ENCODE data around the gene CLCN7.
"Not testable (repeated sequence)": the region's sequence is repeated elsewhere in the genome, so short reads cannot be mapped to it uniquely, and the experiment has no call there.

Gene CLCN7

DNA sequence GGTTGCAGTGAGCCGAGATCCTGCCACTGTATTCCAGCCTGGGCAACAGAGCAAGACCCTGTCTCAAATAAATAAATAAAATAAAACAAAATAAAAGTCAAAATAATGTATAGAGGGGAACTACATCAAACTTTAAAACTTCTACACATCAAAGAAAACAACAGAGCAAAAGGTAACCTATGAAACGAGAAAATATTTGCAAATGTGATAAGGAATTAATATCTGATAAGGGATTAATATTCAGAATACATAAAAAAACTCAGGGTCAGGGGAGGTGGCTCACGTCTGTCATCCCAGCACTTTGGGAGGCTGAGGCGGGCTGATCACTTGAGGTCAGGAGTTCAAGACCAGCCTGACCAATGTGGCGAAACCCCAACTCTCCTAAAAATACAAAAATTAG, 5.7 kb downstream of the CLCN7 start:
- H4K91ac ChIP-seq (ENCODE audit: low read depth, low read length, poor library complexity); H3K18ac ChIP-seq (ENCODE audit: low read length); H3K4ac ChIP-seq (ENCODE audit: low read length); H3K4me2 ChIP-seq (ENCODE audit: insufficient read depth, low read length, poor library complexity, severe bottlenecking); H3K4me3 ChIP-seq (ENCODE audit: low read length in 2 of 2); H2AK5ac ChIP-seq (ENCODE audit: low read depth, low read length); H2BK15ac ChIP-seq (ENCODE audit: low read length); H2BK5ac ChIP-seq (ENCODE audit: low read length); H2BK12ac ChIP-seq (ENCODE audit: low read length); H3K14ac ChIP-seq (ENCODE audit: low read length); H4K8ac ChIP-seq (ENCODE audit: low read depth, low read length); DNase-seq (ENCODE audit: low spot score); H3K27me3 ChIP-seq (ENCODE audit: control insufficient read depth in 3 of 3, insufficient read depth in 3 of 3, low read depth in 1 of 3, low read length in 3 of 3); H3K4me1 ChIP-seq (ENCODE audit: control insufficient read depth in 2 of 2, insufficient read depth in 1 of 2, low read depth in 1 of 2, low read length in 2 of 2); H3K9me3 ChIP-seq (replicated peaks in 1 of 2; ENCODE audit: control insufficient read depth in 2 of 2, insufficient read depth in 1 of 2, low read depth in 1 of 2, low read length in 2 of 2); H3K36me3 ChIP-seq (replicated peaks in 1 of 2; ENCODE audit: control insufficient read depth in 2 of 2, insufficient read depth in 2 of 2, low read length in 2 of 2); H2AFZ ChIP-seq (ENCODE audit: low read length); H3K23ac ChIP-seq (ENCODE audit: low read depth, low read length, poor library complexity); H2BK120ac ChIP-seq (ENCODE audit: low read depth, low read length); H3K27ac ChIP-seq (replicated peaks; ENCODE audit: low read length); H3K9ac ChIP-seq (ENCODE audit: low read depth, low read length, poor library complexity): not testable (repeated sequence)
- peaks cover 33% of the 10 kb centered on the region for H3K79me1 ChIP-seq (ENCODE audit: low read depth, low read length)
- WGBS, 2 donors (ENCODE audit: extremely low coverage in 2 of 2, insufficient read length in 2 of 2, insufficient replicate concordance in 1 of 2) = no CpG with 5 or more reads among the region's 5 CpGs

DNA sequence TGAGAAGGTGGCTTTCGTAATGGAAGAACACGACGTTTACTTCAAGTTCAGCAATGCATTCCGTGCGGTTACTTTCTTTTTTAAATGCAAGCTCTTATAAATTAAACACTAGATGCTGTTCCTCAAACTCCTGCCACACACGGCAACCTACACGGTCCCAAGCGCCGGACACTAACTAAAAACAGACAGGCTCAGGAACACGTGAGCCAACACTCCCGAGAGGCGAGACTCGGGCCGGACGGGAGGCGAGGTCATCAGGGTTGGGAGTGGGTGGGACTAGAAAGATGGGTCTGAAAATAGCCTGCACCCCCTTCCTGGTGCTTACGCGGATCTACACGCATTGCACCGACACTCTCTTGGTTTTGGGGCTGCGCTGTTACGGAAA, 6.4 kb downstream of the CLCN7 start:
- no CpG with 5 or more reads among the region's 22 CpGs for WGBS, 2 donors (ENCODE audit: extremely low coverage in 2 of 2, insufficient read length in 2 of 2, insufficient replicate concordance in 1 of 2)
- H3K4me3 ChIP-seq (ENCODE audit: low read length in 2 of 2) = peak overlapping the region in 1 of 2 donors; percentile 63

DNA sequence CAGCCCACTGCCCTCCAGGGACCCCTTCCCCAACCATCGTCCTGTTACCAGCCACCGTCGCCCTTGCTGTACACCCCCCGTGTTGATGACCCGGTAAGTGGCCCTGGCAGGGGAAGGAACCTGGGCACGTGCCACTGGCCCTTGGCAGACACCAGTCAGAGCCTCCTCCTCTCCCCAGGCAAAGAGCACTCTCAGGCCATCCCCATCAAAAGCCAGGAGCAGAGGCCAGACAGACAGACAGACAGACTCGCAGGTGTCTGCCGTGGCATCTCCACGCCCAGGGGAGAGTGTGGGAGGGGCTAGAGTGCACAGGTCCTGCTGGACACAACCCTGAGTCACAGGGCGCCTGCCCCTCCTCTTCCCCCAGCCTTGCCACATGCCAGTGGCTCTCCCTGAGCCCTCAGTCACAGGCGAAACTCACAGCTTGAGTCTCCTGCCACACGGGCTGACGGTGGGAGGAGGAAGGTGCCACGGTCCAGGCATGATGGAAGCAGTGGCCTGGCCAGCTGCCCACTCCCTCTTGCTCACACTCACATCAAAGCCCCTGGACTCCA, 7.8 kb downstream of the CLCN7 start:
- WGBS, 2 donors (ENCODE audit: extremely low coverage in 2 of 2, insufficient read length in 2 of 2, insufficient replicate concordance in 1 of 2) = no CpG with 5 or more reads among the region's 14 CpGs
- peaks cover 32% of the 10 kb centered on the region for H3K79me1 ChIP-seq (ENCODE audit: low read depth, low read length)

More for the DNA sequence above, 6.4 kb downstream of the CLCN7 start:
- Histone ChIP-seq H2BK15ac (ENCODE audit: low read length) (no peak overlapping the region), H3K4me1 (ENCODE audit: control insufficient read depth in 2 of 2, insufficient read depth in 1 of 2, low read depth in 1 of 2, low read length in 2 of 2) (peaks cover 0 to 9% of the 10 kb centered on the region in 2 donors), H4K8ac (ENCODE audit: low read depth, low read length) (no peak overlapping the region), H3K23ac (ENCODE audit: low read depth, low read length, poor library complexity) (no peak overlapping the region), H3K4ac (ENCODE audit: low read length) (no peak overlapping the region), H3K36me3 (replicated peaks in 1 of 2; ENCODE audit: control insufficient read depth in 2 of 2, insufficient read depth in 2 of 2, low read length in 2 of 2) (no peaks in the 10 kb centered on the region), H3K79me1 (ENCODE audit: low read depth, low read length) (peaks cover 32% of the 10 kb centered on the region), H3K27ac (replicated peaks; ENCODE audit: low read length) (no peak overlapping the region), H3K18ac (ENCODE audit: low read length) (no peak overlapping the region), H2AFZ (ENCODE audit: low read length) (no peak overlapping the region), H3K9me3 (replicated peaks in 1 of 2; ENCODE audit: control insufficient read depth in 2 of 2, insufficient read depth in 1 of 2, low read depth in 1 of 2, low read length in 2 of 2) (no peaks in the 10 kb centered on the region), H4K91ac (ENCODE audit: low read depth, low read length, poor library complexity) (no peak overlapping the region), H3K14ac (ENCODE audit: low read length) (no peak overlapping the region), H2BK120ac (ENCODE audit: low read depth, low read length) (no peak overlapping the region), H3K9ac (ENCODE audit: low read depth, low read length, poor library complexity) (no peak overlapping the region), H2BK5ac (ENCODE audit: low read length) (no peak overlapping the region), H3K27me3 (ENCODE audit: control insufficient read depth in 3 of 3, insufficient read depth in 3 of 3, low read depth in 1 of 3, low read length in 3 of 3) (no peaks in the 10 kb centered on the region), H2AK5ac (ENCODE audit: low read depth, low read length) (no peak overlapping the region), H3K4me2 (ENCODE audit: insufficient read depth, low read length, poor library complexity, severe bottlenecking) (no peak overlapping the region), H2BK12ac (ENCODE audit: low read length) (no peak overlapping the region)
- no peak for DNase-seq (ENCODE audit: low spot score)

DNA sequence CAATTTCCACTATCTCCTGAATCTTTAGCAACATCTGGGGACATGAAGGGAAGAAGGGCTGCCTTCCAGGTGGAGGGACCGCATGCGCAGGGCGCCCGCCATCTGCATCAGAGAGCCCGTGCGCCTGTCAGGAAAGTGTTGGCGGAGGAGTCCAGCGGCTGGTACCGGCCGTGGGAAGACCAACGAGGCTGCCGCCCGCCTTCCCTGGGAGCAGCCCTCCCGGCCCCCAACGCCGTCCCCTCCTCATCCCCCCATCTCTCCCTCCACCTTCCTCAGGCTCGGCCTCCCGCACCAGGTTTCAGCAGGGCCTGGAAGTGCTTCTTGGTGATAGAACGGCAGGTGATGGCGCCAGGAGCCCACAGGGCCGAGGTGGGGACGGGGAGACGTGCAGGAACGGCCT, 8.8 kb downstream of the CLCN7 start:
- peaks cover 24% of the 10 kb centered on the region for H3K79me1 ChIP-seq (ENCODE audit: low read depth, low read length)
- peaks cover 0 to 7% of the 10 kb centered on the region in 2 donors for H3K4me1 ChIP-seq (ENCODE audit: control insufficient read depth in 2 of 2, insufficient read depth in 1 of 2, low read depth in 1 of 2, low read length in 2 of 2)
- no peak overlapping the region for H3K4me3 ChIP-seq (ENCODE audit: low read length in 2 of 2)
- no CpG with 5 or more reads among the region's 24 CpGs for WGBS, 2 donors (ENCODE audit: extremely low coverage in 2 of 2, insufficient read length in 2 of 2, insufficient replicate concordance in 1 of 2)
- no peak overlapping the region for H3K4me2 ChIP-seq (ENCODE audit: insufficient read depth, low read length, poor library complexity, severe bottlenecking)
- no peak overlapping the region for H2BK12ac ChIP-seq (ENCODE audit: low read length)
- no peak overlapping the region for H2BK15ac ChIP-seq (ENCODE audit: low read length)
- H2AFZ ChIP-seq (ENCODE audit: low read length) = no peak overlapping the region
- peak overlapping the region; percentile 46 for H2AK5ac ChIP-seq (ENCODE audit: low read depth, low read length)
- H2BK120ac ChIP-seq (ENCODE audit: low read depth, low read length) = no peak overlapping the region
- H3K27ac ChIP-seq (replicated peaks; ENCODE audit: low read length) = no peak overlapping the region
- H3K36me3 ChIP-seq (replicated peaks in 1 of 2; ENCODE audit: control insufficient read depth in 2 of 2, insufficient read depth in 2 of 2, low read length in 2 of 2) = peaks cover 3 to 12% of the 10 kb centered on the region in 2 donors
- H4K8ac ChIP-seq (ENCODE audit: low read depth, low read length) = no peak overlapping the region
- no peak overlapping the region for H4K91ac ChIP-seq (ENCODE audit: low read depth, low read length, poor library complexity)
- H3K23ac ChIP-seq (ENCODE audit: low read depth, low read length, poor library complexity) = peak overlapping the region; percentile 89
- no peaks in the 10 kb centered on the region for H3K27me3 ChIP-seq (ENCODE audit: control insufficient read depth in 3 of 3, insufficient read depth in 3 of 3, low read depth in 1 of 3, low read length in 3 of 3)
- no peak overlapping the region for H3K18ac ChIP-seq (ENCODE audit: low read length)
- H3K9ac ChIP-seq (ENCODE audit: low read depth, low read length, poor library complexity) = peak overlapping the region; percentile 70
- H3K9me3 ChIP-seq (replicated peaks in 1 of 2; ENCODE audit: control insufficient read depth in 2 of 2, insufficient read depth in 1 of 2, low read depth in 1 of 2, low read length in 2 of 2) = no peaks in the 10 kb centered on the region
- no peak overlapping the region for H3K4ac ChIP-seq (ENCODE audit: low read length)
- no peak overlapping the region for H2BK5ac ChIP-seq (ENCODE audit: low read length)
- DNase-seq (ENCODE audit: low spot score) = no peak
- H3K14ac ChIP-seq (ENCODE audit: low read length) = no peak overlapping the region

More for the DNA sequence above, 7.8 kb downstream of the CLCN7 start:
- H2BK120ac ChIP-seq (ENCODE audit: low read depth, low read length) = no peak overlapping the region
- peaks cover 0 to 9% of the 10 kb centered on the region in 2 donors for H3K4me1 ChIP-seq (ENCODE audit: control insufficient read depth in 2 of 2, insufficient read depth in 1 of 2, low read depth in 1 of 2, low read length in 2 of 2)
- peaks cover 0 to 5% of the 10 kb centered on the region in 2 donors for H3K36me3 ChIP-seq (replicated peaks in 1 of 2; ENCODE audit: control insufficient read depth in 2 of 2, insufficient read depth in 2 of 2, low read length in 2 of 2)
- H3K23ac ChIP-seq (ENCODE audit: low read depth, low read length, poor library complexity) = peak overlapping the region; percentile 55
- H3K27me3 ChIP-seq (ENCODE audit: control insufficient read depth in 3 of 3, insufficient read depth in 3 of 3, low read depth in 1 of 3, low read length in 3 of 3) = no peaks in the 10 kb centered on the region
- no peak overlapping the region for H2AK5ac ChIP-seq (ENCODE audit: low read depth, low read length)
- no peak overlapping the region for H2AFZ ChIP-seq (ENCODE audit: low read length)
- H3K4me3 ChIP-seq (ENCODE audit: low read length in 2 of 2) = no peak overlapping the region
- DNase-seq (ENCODE audit: low spot score) = no peak
- H2BK15ac ChIP-seq (ENCODE audit: low read length) = peak overlapping the region; percentile 49
- H3K27ac ChIP-seq (replicated peaks; ENCODE audit: low read length) = no peak overlapping the region
- H3K9me3 ChIP-seq (replicated peaks in 1 of 2; ENCODE audit: control insufficient read depth in 2 of 2, insufficient read depth in 1 of 2, low read depth in 1 of 2, low read length in 2 of 2) = no peaks in the 10 kb centered on the region
- H3K18ac ChIP-seq (ENCODE audit: low read length) = no peak overlapping the region
- H4K8ac ChIP-seq (ENCODE audit: low read depth, low read length) = no peak overlapping the region
- no peak overlapping the region for H3K4ac ChIP-seq (ENCODE audit: low read length)
- no peak overlapping the region for H3K4me2 ChIP-seq (ENCODE audit: insufficient read depth, low read length, poor library complexity, severe bottlenecking)
- H3K14ac ChIP-seq (ENCODE audit: low read length) = no peak overlapping the region
- no peak overlapping the region for H2BK5ac ChIP-seq (ENCODE audit: low read length)
- peak overlapping the region; percentile 73 for H2BK12ac ChIP-seq (ENCODE audit: low read length)
- peak overlapping the region; percentile 70 for H3K9ac ChIP-seq (ENCODE audit: low read depth, low read length, poor library complexity)
- H4K91ac ChIP-seq (ENCODE audit: low read depth, low read length, poor library complexity) = peak overlapping the region; percentile 53

Data from neuronal stem cell (in vitro differentiated cells).